Measurements from ENCODE around the gene SPATA6.
"Not testable (repeated sequence)": the region's sequence is repeated elsewhere in the genome, so short reads cannot be mapped to it uniquely, and the experiment has no call there.

SPATA6 gene

GRCh38 chr1:48332115-48332514, 139.9 kb downstream of the SPATA6 start:
- H3K27me3 Mint-ChIP-seq (ENCODE audit: low read depth): peaks cover 3% of the 10 kb centered on the region
- H3K9me3 Mint-ChIP-seq: peaks cover 53% of the 10 kb centered on the region
- H3K4me1 Mint-ChIP-seq: no peaks in the 10 kb centered on the region
- no peak overlapping the region for H3K27ac Mint-ChIP-seq
- no peak overlapping the region for H3K4me3 Mint-ChIP-seq
- H3K36me3 Mint-ChIP-seq (ENCODE audit: low read depth): peaks cover 68% of the 10 kb centered on the region
- TF ChIP-seq, protein P1, sequence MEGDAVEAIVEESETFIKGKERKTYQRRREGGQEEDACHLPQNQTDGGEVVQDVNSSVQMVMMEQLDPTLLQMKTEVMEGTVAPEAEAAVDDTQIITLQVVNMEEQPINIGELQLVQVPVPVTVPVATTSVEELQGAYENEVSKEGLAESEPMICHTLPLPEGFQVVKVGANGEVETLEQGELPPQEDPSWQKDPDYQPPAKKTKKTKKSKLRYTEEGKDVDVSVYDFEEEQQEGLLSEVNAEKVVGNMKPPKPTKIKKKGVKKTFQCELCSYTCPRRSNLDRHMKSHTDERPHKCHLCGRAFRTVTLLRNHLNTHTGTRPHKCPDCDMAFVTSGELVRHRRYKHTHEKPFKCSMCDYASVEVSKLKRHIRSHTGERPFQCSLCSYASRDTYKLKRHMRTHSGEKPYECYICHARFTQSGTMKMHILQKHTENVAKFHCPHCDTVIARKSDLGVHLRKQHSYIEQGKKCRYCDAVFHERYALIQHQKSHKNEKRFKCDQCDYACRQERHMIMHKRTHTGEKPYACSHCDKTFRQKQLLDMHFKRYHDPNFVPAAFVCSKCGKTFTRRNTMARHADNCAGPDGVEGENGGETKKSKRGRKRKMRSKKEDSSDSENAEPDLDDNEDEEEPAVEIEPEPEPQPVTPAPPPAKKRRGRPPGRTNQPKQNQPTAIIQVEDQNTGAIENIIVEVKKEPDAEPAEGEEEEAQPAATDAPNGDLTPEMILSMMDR (IDR thresholded peaks at IDR 0.05; ENCODE audit: unreplicated experiment in 3 of 3): no peak

DNA sequence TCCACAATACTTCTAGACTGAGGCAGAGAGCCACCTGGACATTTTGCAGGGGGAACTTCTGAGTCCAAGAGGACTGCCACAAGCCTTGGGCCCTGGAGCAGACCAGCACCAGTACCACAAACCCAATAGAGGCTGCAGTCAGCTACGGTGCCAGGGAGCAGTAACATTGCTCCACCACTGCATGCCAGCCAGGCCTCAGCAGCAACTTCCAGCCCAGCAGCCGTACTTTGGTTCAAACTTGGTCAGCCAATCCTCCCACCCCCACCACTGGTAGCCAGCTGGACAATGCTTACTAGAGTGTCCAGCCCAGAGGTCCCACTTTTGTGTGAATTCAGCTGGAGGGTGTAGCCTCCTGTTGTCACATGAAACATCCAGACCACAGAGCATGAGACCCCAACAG, 142.1 kb downstream of the SPATA6 start:
- Mint-ChIP-seq H3K4me3 (no peak overlapping the region), H3K4me1 (no peaks in the 10 kb centered on the region), H3K27me3 (ENCODE audit: low read depth) (peaks cover 3% of the 10 kb centered on the region), H3K27ac (no peak overlapping the region), H3K36me3 (ENCODE audit: low read depth) (peaks cover 77% of the 10 kb centered on the region), H3K9me3 (peaks cover 61% of the 10 kb centered on the region)
- TF ChIP-seq, protein P1 (IDR thresholded peaks at IDR 0.05; ENCODE audit: unreplicated experiment in 3 of 3): no peak

- Mint-ChIP-seq H3K36me3 (ENCODE audit: low read depth) (peaks cover 78% of the 10 kb centered on the region), H3K4me1 (no peaks in the 10 kb centered on the region), H3K4me3 (no peak overlapping the region), H3K9me3 (peaks cover 60% of the 10 kb centered on the region), H3K27me3 (ENCODE audit: low read depth) (peaks cover 3% of the 10 kb centered on the region), H3K27ac (no peak overlapping the region)
- TF ChIP-seq, protein P1 (IDR thresholded peaks at IDR 0.05; ENCODE audit: unreplicated experiment in 3 of 3): no peak
Measured at GRCh38 chr1:48329486-48329885, 142.5 kb downstream of the SPATA6 start.

GRCh38 chr1:48311829-48312228, 160.2 kb downstream of the SPATA6 start:
- not testable (repeated sequence) for H3K4me3 Mint-ChIP-seq; H3K27ac Mint-ChIP-seq; H3K4me1 Mint-ChIP-seq; H3K27me3 Mint-ChIP-seq (ENCODE audit: low read depth)
- Mint-ChIP-seq H3K9me3 (peaks cover 44% of the 10 kb centered on the region), H3K36me3 (ENCODE audit: low read depth) (peaks cover 51% of the 10 kb centered on the region)

- H3K27me3 Mint-ChIP-seq (ENCODE audit: low read depth): no peaks in the 10 kb centered on the region
- H3K27ac Mint-ChIP-seq: no peak overlapping the region
- TF ChIP-seq, protein P1 (IDR thresholded peaks at IDR 0.05; ENCODE audit: unreplicated experiment in 3 of 3): no peak
- peaks cover 31% of the 10 kb centered on the region for H3K9me3 Mint-ChIP-seq
- peaks cover 43% of the 10 kb centered on the region for H3K36me3 Mint-ChIP-seq (ENCODE audit: low read depth)
- H3K4me3 Mint-ChIP-seq: no peak overlapping the region
- no peaks in the 10 kb centered on the region for H3K4me1 Mint-ChIP-seq
Measured at GRCh38 chr1:48309564-48310082, 162.4 kb downstream of the SPATA6 start.

GRCh38 chr1:48302652-48303051, 169.4 kb downstream of the SPATA6 start:
- Mint-ChIP-seq H3K9me3 (peaks cover 17% of the 10 kb centered on the region), H3K27ac (no peak overlapping the region), H3K4me3 (no peak overlapping the region), H3K4me1 (no peaks in the 10 kb centered on the region), H3K36me3 (ENCODE audit: low read depth) (peaks cover 44% of the 10 kb centered on the region), H3K27me3 (ENCODE audit: low read depth) (no peaks in the 10 kb centered on the region)
- TF ChIP-seq, protein P1 (IDR thresholded peaks at IDR 0.05; ENCODE audit: unreplicated experiment in 3 of 3): no peak

Measured in nephron (organoid).